Measurements from ENCODE around the gene AQR. TPM values are rescaled to one million over a fixed set of nuclear protein-coding genes. Genes with fewer than 3 reads are reported as not detected.

The AQR gene
- total and polyA plus RNA-seq, 2 of the 8 experiments (the other 6 are each of a cell fraction or from before 2014, with no cell fraction given) = 34.5 to 57.6 TPM

DNA sequence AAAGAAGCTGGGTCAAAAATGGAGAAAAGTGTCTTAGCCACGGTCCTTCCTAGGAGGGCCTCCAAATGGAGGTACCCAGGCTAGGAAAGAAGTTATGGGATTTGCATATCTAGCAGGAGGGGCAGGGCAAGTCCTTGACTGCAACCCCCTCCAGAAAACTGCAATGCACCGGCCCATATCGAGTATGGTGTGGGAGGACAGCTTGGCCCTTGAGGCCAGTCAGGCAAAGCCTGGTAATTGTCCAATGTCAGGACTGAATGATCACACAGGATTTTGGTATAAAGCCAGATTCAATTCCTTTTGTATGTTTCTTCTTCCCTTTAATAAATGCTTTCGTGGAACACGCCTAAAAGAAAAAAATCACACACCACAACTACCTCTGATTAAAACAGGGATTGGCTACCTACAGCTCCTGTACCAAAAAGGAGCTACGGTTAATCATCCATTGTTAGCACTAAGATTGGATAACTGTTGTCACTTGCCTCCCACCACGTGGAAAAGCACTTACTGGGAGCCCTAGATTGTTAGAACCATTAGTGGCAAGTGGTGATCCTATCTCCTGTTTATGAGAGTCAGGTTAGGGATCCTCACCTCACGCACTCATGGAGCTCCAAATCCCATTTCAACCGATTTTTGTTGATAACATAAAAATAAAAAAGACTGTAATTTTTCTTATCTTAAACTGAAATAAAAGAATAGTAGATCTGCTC, 17.4 kb upstream of the AQR start:
- no peak overlapping the region for H3K4ac ChIP-seq (replicated peaks; ENCODE audit: insufficient read length, low read depth, low read length)
- 25% methylated on average over 9 of the region's 9 CpGs; no CpG with 5 or more reads in 1 of the 2 experiments for WGBS, 2 experiments (ENCODE audit: extremely low coverage in 1 of 2, insufficient coverage in 1 of 2, insufficient read length in 1 of 2, insufficient replicate concordance in 2 of 2, low coverage in 1 of 2, low lambda C conversion rate in 2 of 2, missing lambda C conversion rate in 1 of 2)
- no peak overlapping the region for H3K14ac ChIP-seq (ENCODE audit: insufficient read length)
- peaks cover 24 to 58% of the 10 kb centered on the region in 2 experiments for H3K79me2 ChIP-seq (ENCODE audit: control insufficient read depth in 1 of 2, insufficient read depth in 2 of 2, low read length in 2 of 2)
- CTCF ChIA-PET (ENCODE audit: partially characterized antibody) = interaction anchor here (0.9 to 3.1 kb wide), 2 partner anchors 10 to 32 kb away, joined by 4 to 8 read pairs; no protein-coding TSS in a partner anchor
- peak overlapping the region; percentile 97 to 99 (median 98) for H3K4me3 ChIP-seq (ENCODE audit: extremely low read depth in 1 of 4, insufficient read depth in 2 of 4, low read depth in 3 of 4, low read length in 4 of 4)
- no peak for FAIRE-seq
- no peak overlapping the region for H2BK12ac ChIP-seq (ENCODE audit: low read depth, low read length)
- no peak overlapping the region for H3K27ac ChIP-seq (ENCODE audit: low read depth, low read length)
- no peak overlapping the region for H2BK120ac ChIP-seq (replicated peaks; ENCODE audit: low read depth, low read length)
- no peak overlapping the region for H2AK5ac ChIP-seq (ENCODE audit: low read depth, low read length)
- TF ChIP-seq TBP (IDR thresholded peaks at IDR 0.05; ENCODE audit: low read depth, low read length) (no peak), RNF2 (IDR thresholded peaks at IDR 0.05; ENCODE audit: borderline replicate concordance, low read depth, low read length, missing control alignments, poor library complexity, severe bottlenecking) (no peak), KDM5A (IDR thresholded peaks at IDR 0.05; ENCODE audit: low read length) (no peak), SIRT6 (IDR thresholded peaks at IDR 0.05; ENCODE audit: low read length) (no peak), POU5F1 (IDR thresholded peaks at IDR 0.05; ENCODE audit: low read depth, low read length) (no peak), KDM1A (IDR thresholded peaks at IDR 0.05; ENCODE audit: borderline replicate concordance, low read length) (no peak)
- H3K27me3 ChIP-seq (replicated peaks in 1 of 4; ENCODE audit: control insufficient read depth in 3 of 4, extremely low read depth in 1 of 4, insufficient read depth in 3 of 4, low read length in 3 of 4) = no peaks in the 10 kb centered on the region
- no peak overlapping the region for H3K56ac ChIP-seq (replicated peaks; ENCODE audit: insufficient read length, low read depth, low read length)
- no peak overlapping the region for H4K91ac ChIP-seq (replicated peaks; ENCODE audit: insufficient read length, low read length)
- peaks cover 0 to 38% (median 13%) of the 10 kb centered on the region in 4 experiments; a peak in 7 of 8 replicates for H3K36me3 ChIP-seq (ENCODE audit: control insufficient read depth in 2 of 4, insufficient read depth in 4 of 4, low read length in 3 of 4)
- no peak overlapping the region for H3K23ac ChIP-seq (ENCODE audit: insufficient read length)
- peaks cover 0 to 3% of the 10 kb centered on the region in 2 experiments for H4K20me1 ChIP-seq (replicated peaks in 1 of 2; ENCODE audit: control insufficient read depth in 1 of 2, insufficient read depth in 2 of 2, low read length in 2 of 2)
- H3K4me1 ChIP-seq (replicated peaks in 1 of 4; ENCODE audit: control insufficient read depth in 3 of 4, insufficient read depth in 4 of 4, low read length in 3 of 4) = peaks cover 3 to 10% (median 3%) of the 10 kb centered on the region in 4 experiments; a peak in 4 of 7 replicates
- H3K4me2 ChIP-seq (ENCODE audit: insufficient read depth in 1 of 2, low read depth in 2 of 2, low read length in 2 of 2) = peak overlapping the region; percentile 85 to 98
- H3K9ac ChIP-seq (replicated peaks in 1 of 4; ENCODE audit: extremely low read depth in 1 of 4, low read depth in 3 of 4, low read length in 3 of 4) = peak overlapping the region in 3 of 4 experiments; percentile 71 to 94 (median 86); a peak in 6 of 7 replicates
- no peaks in the 10 kb centered on the region for H3K9me3 ChIP-seq (ENCODE audit: insufficient read depth in 2 of 2, low read depth in 1 of 2, low read length in 1 of 2)
- H2BK20ac ChIP-seq (ENCODE audit: low read length) = no peak overlapping the region
- no peak overlapping the region for H2AFZ ChIP-seq (ENCODE audit: low read length)
- H2BK15ac ChIP-seq (ENCODE audit: low read length) = no peak overlapping the region
- POLR2A ChIA-PET (ENCODE audit: partially characterized antibody) = interaction anchor here (0.8 to 4.3 kb wide), 7 partner anchors 9 to 71 kb away, joined by 3 to 28 read pairs (median 11); partner anchors contain the start of gene AQR
- no peak overlapping the region for H3K18ac ChIP-seq (ENCODE audit: extremely low read depth, low read length)
- no peak overlapping the region for H4K8ac ChIP-seq (ENCODE audit: extremely low read depth, insufficient read depth, low read length)
- H2BK5ac ChIP-seq (ENCODE audit: low read depth, low read length) = no peak overlapping the region; the same call in 1 of the 2 replicates
- no peak for DNase-seq (ENCODE audit: low read depth in 1 of 2, low spot score in 2 of 2)
- H4K5ac ChIP-seq (ENCODE audit: insufficient read length, low read depth, low read length) = no peak overlapping the region
- no peaks in the 10 kb centered on the region; the same call in 1 of the 2 replicates for H3K79me1 ChIP-seq (ENCODE audit: low read depth, low read length)
- peaks cover 10% of the 10 kb centered on the region for H3K23me2 ChIP-seq (ENCODE audit: low read depth, low read length)
